HUES64 (cell line): ENCODE data around the gene KCNQ1OT1.
"Not testable (repeated sequence)": the region's sequence is repeated elsewhere in the genome, so short reads cannot be mapped to it uniquely, and the experiment has no call there.

Source experiments
- H3K27ac ChIP-seq: 2 replicates; pipeline ENCODE4 v1.7.0; 2013; ENCODE audit warnings: low read depth, low read length, inconsistent platforms
- H3K27me3 ChIP-seq: 2 replicates; pipeline ENCODE4 v1.6.1; 2013; ENCODE audit warnings: mild to moderate bottlenecking, low read length; ENCODE audit not compliant: insufficient read depth
- H3K36me3 ChIP-seq: 2 replicates; pipeline ENCODE4 v1.6.1; 2013; ENCODE audit warnings: mild to moderate bottlenecking, low read length; ENCODE audit not compliant: insufficient read depth
- H3K4me1 ChIP-seq: 2 replicates; pipeline ENCODE4 v1.6.1; 2013; ENCODE audit warnings: mild to moderate bottlenecking, low read length, moderate library complexity; ENCODE audit not compliant: insufficient read depth
- H3K4me3 ChIP-seq: 2 replicates; pipeline ENCODE4 v1.5.1; 2013; ENCODE audit warnings: mild to moderate bottlenecking, low read length, moderate library complexity
- H3K9ac ChIP-seq: 2 replicates; pipeline ENCODE4 v1.6.1; 2013; ENCODE audit warnings: mild to moderate bottlenecking, low read depth, low read length
- H3K9me3 ChIP-seq: 2 replicates; pipeline ENCODE4 v1.6.1; 2013; ENCODE audit warnings: low read depth, low read length; ENCODE audit not compliant: insufficient read depth
- WGBS: fragments of 150-250, 120-280 bp; methylation state at CpG from one replicate; pipeline ENCODE4 v1.1.7; 2013; ENCODE audit warnings: missing lambda C conversion rate; 5-methylcytosine and 5-hydroxymethylcytosine counted together

KCNQ1OT1 gene

GRCh38 chr11:2639763-2640162, 60.0 kb downstream of the KCNQ1OT1 start:
- H3K9me3 ChIP-seq, result peaks cover 60% of the 10 kb centered on the region
- 94% methylated on average over 13 of the region's 13 CpGs for WGBS

GRCh38 chr11:2631161-2631560, 68.6 kb downstream of the KCNQ1OT1 start:
- no peak overlapping the region for H3K4me3 ChIP-seq
- no peak overlapping the region for H3K9ac ChIP-seq
- peaks cover 76% of the 10 kb centered on the region for H3K9me3 ChIP-seq
- no peaks in the 10 kb centered on the region for H3K4me1 ChIP-seq
- H3K27ac ChIP-seq, result no peak overlapping the region
- H3K36me3 ChIP-seq, result no peaks in the 10 kb centered on the region
- 91% methylated on average over 1 of the region's 1 CpG for WGBS
- H3K27me3 ChIP-seq, result peaks cover 36% of the 10 kb centered on the region

More at GRCh38 chr11:2639763-2640162, 60.0 kb downstream of the KCNQ1OT1 start:
- H3K36me3 ChIP-seq, H3K9ac ChIP-seq, H3K27ac ChIP-seq, H3K4me3 ChIP-seq, H3K4me1 ChIP-seq: not testable (repeated sequence)
- H3K27me3 ChIP-seq, result peaks cover 15% of the 10 kb centered on the region

- no CpG with 5 or more reads among the region's 1 CpG for WGBS
- no peaks in the 10 kb centered on the region for H3K36me3 ChIP-seq
- H3K4me3 ChIP-seq, result no peak overlapping the region
- H3K27ac ChIP-seq, result no peak overlapping the region
- no peaks in the 10 kb centered on the region for H3K4me1 ChIP-seq
- no peak overlapping the region for H3K9ac ChIP-seq
- H3K9me3 ChIP-seq, result peaks cover 79% of the 10 kb centered on the region
- peaks cover 40% of the 10 kb centered on the region for H3K27me3 ChIP-seq
These were observed 69.1 kb downstream of the KCNQ1OT1 start for GRCh38 chr11:2630679-2631078.

- Histone ChIP-seq H3K9me3 (peaks cover 80% of the 10 kb centered on the region), H3K9ac (no peak overlapping the region), H3K27ac (no peak overlapping the region), H3K36me3 (no peaks in the 10 kb centered on the region), H3K27me3 (peaks cover 73% of the 10 kb centered on the region), H3K4me3 (no peak overlapping the region), H3K4me1 (no peaks in the 10 kb centered on the region)
- WGBS, result 0% methylated on average over 1 of the region's 3 CpGs
These were observed 74.6 kb downstream of the KCNQ1OT1 start for GRCh38 chr11:2625183-2625582.

GRCh38 chr11:2621894-2622293, 77.9 kb downstream of the KCNQ1OT1 start:
- H3K4me3 ChIP-seq, result no peak overlapping the region
- WGBS, result no CpG with 5 or more reads among the region's 3 CpGs
- H3K9ac ChIP-seq, result no peak overlapping the region
- peaks cover 67% of the 10 kb centered on the region for H3K9me3 ChIP-seq
- no peaks in the 10 kb centered on the region for H3K4me1 ChIP-seq
- no peaks in the 10 kb centered on the region for H3K36me3 ChIP-seq
- H3K27ac ChIP-seq, result no peak overlapping the region
- peaks cover 73% of the 10 kb centered on the region for H3K27me3 ChIP-seq

- Histone ChIP-seq H3K4me1 (no peaks in the 10 kb centered on the region), H3K9ac (no peak overlapping the region), H3K36me3 (no peaks in the 10 kb centered on the region), H3K9me3 (peaks cover 36% of the 10 kb centered on the region), H3K27ac (no peak overlapping the region), H3K4me3 (no peak overlapping the region), H3K27me3 (peaks cover 96% of the 10 kb centered on the region)
- WGBS, result 85% methylated on average over 4 of the region's 4 CpGs
These were observed 86.8 kb downstream of the KCNQ1OT1 start for GRCh38 chr11:2612884-2613571.

- Histone ChIP-seq H3K27ac (no peak overlapping the region), H3K4me1 (no peaks in the 10 kb centered on the region), H3K9me3 (peaks cover 24% of the 10 kb centered on the region), H3K27me3 (peaks cover 91% of the 10 kb centered on the region), H3K9ac (no peak overlapping the region), H3K4me3 (no peak overlapping the region), H3K36me3 (no peaks in the 10 kb centered on the region)
- 100% methylated on average over 2 of the region's 2 CpGs for WGBS
These were observed 90.4 kb downstream of the KCNQ1OT1 start for GRCh38 chr11:2609345-2609744.

- peaks cover 24% of the 10 kb centered on the region for H3K9me3 ChIP-seq
- H3K4me1 ChIP-seq, result no peaks in the 10 kb centered on the region
- WGBS, result 89% methylated on average over 8 of the region's 8 CpGs
- no peak overlapping the region for H3K9ac ChIP-seq
- H3K36me3 ChIP-seq, result no peaks in the 10 kb centered on the region
- H3K4me3 ChIP-seq, result no peak overlapping the region
- peaks cover 91% of the 10 kb centered on the region for H3K27me3 ChIP-seq
- H3K27ac ChIP-seq, result no peak overlapping the region
These were observed 100.1 kb downstream of the KCNQ1OT1 start for GRCh38 chr11:2599561-2600189.

GRCh38 chr11:2595204-2595603, 104.6 kb downstream of the KCNQ1OT1 start:
- peaks cover 33% of the 10 kb centered on the region for H3K9me3 ChIP-seq
- H3K4me3 ChIP-seq, result no peak overlapping the region
- no peaks in the 10 kb centered on the region for H3K36me3 ChIP-seq
- H3K9ac ChIP-seq, result no peak overlapping the region
- no peaks in the 10 kb centered on the region for H3K4me1 ChIP-seq
- 94% methylated on average over 3 of the region's 3 CpGs for WGBS
- H3K27me3 ChIP-seq, result peaks cover 97% of the 10 kb centered on the region
- H3K27ac ChIP-seq, result no peak overlapping the region

GRCh38 chr11:2594267-2594666, 105.5 kb downstream of the KCNQ1OT1 start:
- H3K36me3 ChIP-seq, result no peaks in the 10 kb centered on the region
- peaks cover 97% of the 10 kb centered on the region for H3K27me3 ChIP-seq
- no peak overlapping the region for H3K4me3 ChIP-seq
- H3K9ac ChIP-seq, result no peak overlapping the region
- no peak overlapping the region for H3K27ac ChIP-seq
- H3K9me3 ChIP-seq, result peaks cover 27% of the 10 kb centered on the region
- H3K4me1 ChIP-seq, result no peaks in the 10 kb centered on the region
- 100% methylated on average over 1 of the region's 1 CpG for WGBS

- Histone ChIP-seq H3K9me3 (peaks cover 19% of the 10 kb centered on the region), H3K9ac (no peak overlapping the region), H3K4me3 (no peak overlapping the region), H3K36me3 (no peaks in the 10 kb centered on the region), H3K4me1 (no peaks in the 10 kb centered on the region), H3K27me3 (peaks cover 97% of the 10 kb centered on the region), H3K27ac (no peak overlapping the region)
- 91% methylated on average over 15 of the region's 15 CpGs for WGBS
These were observed 106.3 kb downstream of the KCNQ1OT1 start for GRCh38 chr11:2593393-2593950.
